HG02759 (cell line): ENCODE results near the gene RFTN2.
"Not testable (repeated sequence)": the region's sequence is repeated elsewhere in the genome, so short reads cannot be mapped to it uniquely, and the experiment has no call there.

Experiments
- ATAC-seq: cut with Tn5 transposase; IDR thresholded peaks from one replicate; pipeline ENCODE4 v1.9.1; 2021; ENCODE audit warnings: mild to moderate bottlenecking, moderate library complexity; ENCODE audit not compliant: unreplicated experiment

RFTN2 gene

GRCh38 chr2:197675246-197675645 is at the start of gene RFTN2:
RFTN2 (minus strand) TSS chr2:197675587; CDS start chr2:197675458, 129 bp downstream.
- no peak for ATAC-seq

- ATAC-seq, result no peak
These were observed 42.5 kb upstream of the RFTN2 start for GRCh38 chr2:197717863-197718262.

- no peak for ATAC-seq
These were observed 37.9 kb upstream of the RFTN2 start for GRCh38 chr2:197713271-197713670.

- no peak for ATAC-seq
These were observed 36.2 kb upstream of the RFTN2 start for GRCh38 chr2:197711578-197711977.

GRCh38 chr2:197710424-197711042 is 35.1 kb upstream of the RFTN2 start:
- peak; percentile 72 for ATAC-seq

GRCh38 chr2:197709140-197709539 is 33.8 kb upstream of the RFTN2 start:
- ATAC-seq, result not testable (repeated sequence)

GRCh38 chr2:197708331-197708730 is 32.9 kb upstream of the RFTN2 start:
- no peak for ATAC-seq

- no peak for ATAC-seq
These were observed 32.2 kb upstream of the RFTN2 start for GRCh38 chr2:197707316-197708213.

GRCh38 chr2:197706839-197707207 is 31.4 kb upstream of the RFTN2 start:
- ATAC-seq, result no peak

GRCh38 chr2:197705912-197706838 is 30.8 kb upstream of the RFTN2 start:
- no peak for ATAC-seq

- ATAC-seq, result peak; percentile 90
These were observed 29.9 kb upstream of the RFTN2 start, which contains the start of gene MARS2 for GRCh38 chr2:197705121-197705911. MARS2 (plus strand) TSS chr2:197705369; CDS start chr2:197705406, 37 bp downstream.

GRCh38 chr2:197704434-197705120 is 29.2 kb upstream of the RFTN2 start:
- peak; percentile 40 for ATAC-seq

- no peak for ATAC-seq
These were observed 25.6 kb upstream of the RFTN2 start for GRCh38 chr2:197700960-197701359.

GRCh38 chr2:197699724-197700123 is 24.3 kb upstream of the RFTN2 start:
- ATAC-seq, result not testable (repeated sequence)

- not testable (repeated sequence) for ATAC-seq
These were observed 21.2 kb upstream of the RFTN2 start for GRCh38 chr2:197696571-197696970.

GRCh38 chr2:197695971-197696370 is 20.6 kb upstream of the RFTN2 start:
- ATAC-seq, result not testable (repeated sequence)

GRCh38 chr2:197695206-197695605 is 19.8 kb upstream of the RFTN2 start:
- not testable (repeated sequence) for ATAC-seq

GRCh38 chr2:197677483-197677882 is 2.1 kb upstream of the RFTN2 start:
- no peak for ATAC-seq

GRCh38 chr2:197677056-197677455 is 1.7 kb upstream of the RFTN2 start:
- no peak for ATAC-seq
